ENCODE measurements around the gene TXNRD3.

DNA sequence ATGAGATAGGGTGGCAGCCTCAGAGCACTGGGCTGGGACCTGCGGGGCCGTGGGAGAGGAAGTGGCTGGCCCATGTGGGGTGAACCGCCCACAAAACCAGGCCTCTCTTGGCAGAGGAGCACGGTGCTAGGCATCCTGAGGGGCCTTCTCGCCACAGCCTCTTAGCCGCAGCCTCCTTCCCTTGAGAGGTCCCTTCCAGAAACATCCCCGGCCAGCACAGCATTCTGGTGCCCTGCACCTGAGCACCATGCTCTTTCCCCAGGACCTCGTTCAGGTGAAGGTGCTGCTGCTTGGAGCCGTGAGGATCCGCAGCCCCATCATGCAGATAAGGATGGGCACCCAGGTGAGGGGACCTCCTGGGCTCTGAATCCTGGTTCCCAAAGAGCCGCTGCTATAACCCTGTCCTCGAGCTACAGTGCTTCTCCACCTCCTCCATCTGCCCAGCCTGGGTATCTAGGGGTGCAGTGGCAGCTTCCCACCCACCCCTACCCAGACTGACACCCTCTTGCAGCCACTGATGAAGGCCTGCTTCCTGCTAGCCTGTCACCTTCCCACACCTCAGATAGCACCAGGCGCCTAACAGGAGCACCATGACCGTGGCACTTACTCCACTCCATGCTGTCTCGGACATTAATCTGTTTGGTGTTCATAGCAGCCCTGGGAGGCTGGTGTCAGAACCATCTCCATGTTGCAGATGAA is 11.2 kb upstream of the TXNRD3 start:
- TF ChIP-seq, protein P1, sequence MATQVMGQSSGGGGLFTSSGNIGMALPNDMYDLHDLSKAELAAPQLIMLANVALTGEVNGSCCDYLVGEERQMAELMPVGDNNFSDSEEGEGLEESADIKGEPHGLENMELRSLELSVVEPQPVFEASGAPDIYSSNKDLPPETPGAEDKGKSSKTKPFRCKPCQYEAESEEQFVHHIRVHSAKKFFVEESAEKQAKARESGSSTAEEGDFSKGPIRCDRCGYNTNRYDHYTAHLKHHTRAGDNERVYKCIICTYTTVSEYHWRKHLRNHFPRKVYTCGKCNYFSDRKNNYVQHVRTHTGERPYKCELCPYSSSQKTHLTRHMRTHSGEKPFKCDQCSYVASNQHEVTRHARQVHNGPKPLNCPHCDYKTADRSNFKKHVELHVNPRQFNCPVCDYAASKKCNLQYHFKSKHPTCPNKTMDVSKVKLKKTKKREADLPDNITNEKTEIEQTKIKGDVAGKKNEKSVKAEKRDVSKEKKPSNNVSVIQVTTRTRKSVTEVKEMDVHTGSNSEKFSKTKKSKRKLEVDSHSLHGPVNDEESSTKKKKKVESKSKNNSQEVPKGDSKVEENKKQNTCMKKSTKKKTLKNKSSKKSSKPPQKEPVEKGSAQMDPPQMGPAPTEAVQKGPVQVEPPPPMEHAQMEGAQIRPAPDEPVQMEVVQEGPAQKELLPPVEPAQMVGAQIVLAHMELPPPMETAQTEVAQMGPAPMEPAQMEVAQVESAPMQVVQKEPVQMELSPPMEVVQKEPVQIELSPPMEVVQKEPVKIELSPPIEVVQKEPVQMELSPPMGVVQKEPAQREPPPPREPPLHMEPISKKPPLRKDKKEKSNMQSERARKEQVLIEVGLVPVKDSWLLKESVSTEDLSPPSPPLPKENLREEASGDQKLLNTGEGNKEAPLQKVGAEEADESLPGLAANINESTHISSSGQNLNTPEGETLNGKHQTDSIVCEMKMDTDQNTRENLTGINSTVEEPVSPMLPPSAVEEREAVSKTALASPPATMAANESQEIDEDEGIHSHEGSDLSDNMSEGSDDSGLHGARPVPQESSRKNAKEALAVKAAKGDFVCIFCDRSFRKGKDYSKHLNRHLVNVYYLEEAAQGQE (IDR thresholded peaks at IDR 0.05), result no peak
- TF ChIP-seq, protein P2, sequence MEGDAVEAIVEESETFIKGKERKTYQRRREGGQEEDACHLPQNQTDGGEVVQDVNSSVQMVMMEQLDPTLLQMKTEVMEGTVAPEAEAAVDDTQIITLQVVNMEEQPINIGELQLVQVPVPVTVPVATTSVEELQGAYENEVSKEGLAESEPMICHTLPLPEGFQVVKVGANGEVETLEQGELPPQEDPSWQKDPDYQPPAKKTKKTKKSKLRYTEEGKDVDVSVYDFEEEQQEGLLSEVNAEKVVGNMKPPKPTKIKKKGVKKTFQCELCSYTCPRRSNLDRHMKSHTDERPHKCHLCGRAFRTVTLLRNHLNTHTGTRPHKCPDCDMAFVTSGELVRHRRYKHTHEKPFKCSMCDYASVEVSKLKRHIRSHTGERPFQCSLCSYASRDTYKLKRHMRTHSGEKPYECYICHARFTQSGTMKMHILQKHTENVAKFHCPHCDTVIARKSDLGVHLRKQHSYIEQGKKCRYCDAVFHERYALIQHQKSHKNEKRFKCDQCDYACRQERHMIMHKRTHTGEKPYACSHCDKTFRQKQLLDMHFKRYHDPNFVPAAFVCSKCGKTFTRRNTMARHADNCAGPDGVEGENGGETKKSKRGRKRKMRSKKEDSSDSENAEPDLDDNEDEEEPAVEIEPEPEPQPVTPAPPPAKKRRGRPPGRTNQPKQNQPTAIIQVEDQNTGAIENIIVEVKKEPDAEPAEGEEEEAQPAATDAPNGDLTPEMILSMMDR (IDR thresholded peaks at IDR 0.05; ENCODE audit: low read depth, low read length, missing input control), result no peak
- no peak for TF ChIP-seq FOXA1 (IDR thresholded peaks at IDR 0.05)
- no peak for TF ChIP-seq YY1 (IDR thresholded peaks at IDR 0.05)
- no peak for TF ChIP-seq RAD21 (IDR thresholded peaks at IDR 0.05)
- TF ChIP-seq SP1 (IDR thresholded peaks at IDR 0.05), result no peak
- no peak for TF ChIP-seq TAF1 (conservative IDR thresholded peaks at IDR 0.05)
- no peak for TF ChIP-seq GABPA (IDR thresholded peaks at IDR 0.05 in 1 of 2, conservative IDR thresholded peaks at IDR 0.05 in 1 of 2)
- no peak for TF ChIP-seq JUND (IDR thresholded peaks at IDR 0.05)
- TF ChIP-seq EGR1 (IDR thresholded peaks at IDR 0.05; ENCODE audit: low read depth in 2 of 2), result no peak
- TF ChIP-seq, protein P3, sequence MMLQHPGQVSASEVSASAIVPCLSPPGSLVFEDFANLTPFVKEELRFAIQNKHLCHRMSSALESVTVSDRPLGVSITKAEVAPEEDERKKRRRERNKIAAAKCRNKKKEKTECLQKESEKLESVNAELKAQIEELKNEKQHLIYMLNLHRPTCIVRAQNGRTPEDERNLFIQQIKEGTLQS (IDR thresholded peaks at IDR 0.05), result no peak
- no peak for TF ChIP-seq HNF4A (conservative IDR thresholded peaks at IDR 0.05)
- TF ChIP-seq, protein P4, sequence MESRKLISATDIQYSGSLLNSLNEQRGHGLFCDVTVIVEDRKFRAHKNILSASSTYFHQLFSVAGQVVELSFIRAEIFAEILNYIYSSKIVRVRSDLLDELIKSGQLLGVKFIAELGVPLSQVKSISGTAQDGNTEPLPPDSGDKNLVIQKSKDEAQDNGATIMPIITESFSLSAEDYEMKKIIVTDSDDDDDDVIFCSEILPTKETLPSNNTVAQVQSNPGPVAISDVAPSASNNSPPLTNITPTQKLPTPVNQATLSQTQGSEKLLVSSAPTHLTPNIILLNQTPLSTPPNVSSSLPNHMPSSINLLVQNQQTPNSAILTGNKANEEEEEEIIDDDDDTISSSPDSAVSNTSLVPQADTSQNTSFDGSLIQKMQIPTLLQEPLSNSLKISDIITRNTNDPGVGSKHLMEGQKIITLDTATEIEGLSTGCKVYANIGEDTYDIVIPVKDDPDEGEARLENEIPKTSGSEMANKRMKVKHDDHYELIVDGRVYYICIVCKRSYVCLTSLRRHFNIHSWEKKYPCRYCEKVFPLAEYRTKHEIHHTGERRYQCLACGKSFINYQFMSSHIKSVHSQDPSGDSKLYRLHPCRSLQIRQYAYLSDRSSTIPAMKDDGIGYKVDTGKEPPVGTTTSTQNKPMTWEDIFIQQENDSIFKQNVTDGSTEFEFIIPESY (IDR thresholded peaks at IDR 0.05), result no peak
- TF ChIP-seq RXRA (IDR thresholded peaks at IDR 0.05), result no peak

Data from liver (tissue), 3 donors.